ENCODE data around the gene ARMC8.
"Not testable (repeated sequence)": the region's sequence is repeated elsewhere in the genome, so short reads cannot be mapped to it uniquely, and the experiment has no call there.

ARMC8 gene, protein sequence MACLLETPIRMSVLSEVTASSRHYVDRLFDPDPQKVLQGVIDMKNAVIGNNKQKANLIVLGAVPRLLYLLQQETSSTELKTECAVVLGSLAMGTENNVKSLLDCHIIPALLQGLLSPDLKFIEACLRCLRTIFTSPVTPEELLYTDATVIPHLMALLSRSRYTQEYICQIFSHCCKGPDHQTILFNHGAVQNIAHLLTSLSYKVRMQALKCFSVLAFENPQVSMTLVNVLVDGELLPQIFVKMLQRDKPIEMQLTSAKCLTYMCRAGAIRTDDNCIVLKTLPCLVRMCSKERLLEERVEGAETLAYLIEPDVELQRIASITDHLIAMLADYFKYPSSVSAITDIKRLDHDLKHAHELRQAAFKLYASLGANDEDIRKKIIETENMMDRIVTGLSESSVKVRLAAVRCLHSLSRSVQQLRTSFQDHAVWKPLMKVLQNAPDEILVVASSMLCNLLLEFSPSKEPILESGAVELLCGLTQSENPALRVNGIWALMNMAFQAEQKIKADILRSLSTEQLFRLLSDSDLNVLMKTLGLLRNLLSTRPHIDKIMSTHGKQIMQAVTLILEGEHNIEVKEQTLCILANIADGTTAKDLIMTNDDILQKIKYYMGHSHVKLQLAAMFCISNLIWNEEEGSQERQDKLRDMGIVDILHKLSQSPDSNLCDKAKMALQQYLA

DNA sequence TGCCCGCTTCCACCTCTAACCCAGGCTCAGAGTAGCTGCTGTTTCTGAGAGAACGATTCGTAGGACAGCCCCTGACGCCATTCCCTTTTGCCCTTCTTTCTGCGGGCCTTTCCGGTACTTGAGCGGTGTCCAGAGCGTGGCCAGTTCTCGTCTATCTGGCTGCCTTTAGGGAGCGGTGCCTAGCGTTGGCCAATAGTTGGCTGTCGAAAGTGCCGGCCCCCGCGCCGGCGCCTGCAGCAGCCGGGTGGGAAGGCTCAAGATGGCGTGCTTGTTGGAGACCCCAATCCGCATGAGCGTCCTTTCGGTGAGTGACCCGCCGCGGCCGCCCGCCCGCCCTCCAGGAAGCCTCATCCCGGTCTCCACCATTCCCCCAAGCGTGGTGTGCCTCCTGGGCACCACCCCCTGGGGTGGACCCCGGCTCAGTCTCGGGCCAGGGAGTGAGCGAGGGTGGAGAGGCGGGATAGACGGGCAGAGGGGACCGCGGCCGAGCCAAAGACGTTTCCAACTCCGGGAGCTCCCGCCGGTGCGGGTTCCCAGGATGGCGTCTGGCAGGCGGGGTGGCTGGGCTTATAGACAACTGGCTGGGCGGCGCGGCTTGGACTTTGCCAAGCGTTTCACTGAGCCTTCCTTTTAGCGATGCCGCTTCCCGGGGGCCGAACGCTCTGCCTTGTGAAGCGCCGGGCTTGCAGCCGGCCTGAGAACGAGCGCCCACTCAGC lies at the start of gene ARMC8:
Gene ARMC8 (plus strand): TSS at position 6 of the 717 bp plus-strand sequence. CDS start 254 bp downstream, at position 260.
- DNase-seq: peak; percentile 82

DNA sequence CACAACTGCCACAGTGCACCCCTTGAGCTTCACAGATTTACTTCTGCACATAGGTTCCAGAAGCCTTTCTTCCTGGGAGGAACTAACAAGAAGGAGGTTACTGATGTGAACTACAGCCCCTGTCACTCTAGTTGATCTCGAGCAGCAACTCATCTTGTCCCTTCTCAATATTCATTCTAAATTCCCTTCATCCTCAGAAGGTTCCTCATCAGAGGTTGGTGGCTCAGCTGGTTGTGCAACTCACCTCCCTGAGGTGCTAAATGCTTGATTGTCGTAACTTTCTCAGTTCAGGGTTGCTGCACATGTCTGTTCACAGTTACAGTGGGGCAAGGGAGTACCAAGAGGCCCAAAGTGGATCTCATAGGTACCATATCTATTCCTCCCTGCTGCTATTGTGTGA lies 49.2 kb upstream of the ARMC8 start:
- DNase-seq: no peak

DNA sequence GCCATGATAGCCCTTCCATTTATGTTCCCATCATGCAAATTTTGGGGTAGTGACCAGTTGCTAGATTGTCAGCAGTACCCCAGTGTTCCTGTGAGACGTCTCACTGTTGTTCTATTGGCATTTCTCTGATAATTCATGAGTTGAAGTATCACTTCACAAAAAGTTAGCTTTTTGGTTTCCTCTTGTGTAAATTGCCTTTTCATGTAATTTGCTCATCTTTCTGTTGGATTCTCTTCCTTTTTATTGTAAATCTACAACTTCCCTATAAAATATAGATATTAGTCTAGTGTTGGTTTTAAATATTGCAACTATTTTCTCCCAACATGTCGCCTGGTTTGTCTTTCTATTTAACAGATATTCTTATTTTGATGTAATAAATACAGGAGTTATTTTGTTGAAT lies 47.4 kb upstream of the ARMC8 start:
- DNase-seq: no peak

DNA sequence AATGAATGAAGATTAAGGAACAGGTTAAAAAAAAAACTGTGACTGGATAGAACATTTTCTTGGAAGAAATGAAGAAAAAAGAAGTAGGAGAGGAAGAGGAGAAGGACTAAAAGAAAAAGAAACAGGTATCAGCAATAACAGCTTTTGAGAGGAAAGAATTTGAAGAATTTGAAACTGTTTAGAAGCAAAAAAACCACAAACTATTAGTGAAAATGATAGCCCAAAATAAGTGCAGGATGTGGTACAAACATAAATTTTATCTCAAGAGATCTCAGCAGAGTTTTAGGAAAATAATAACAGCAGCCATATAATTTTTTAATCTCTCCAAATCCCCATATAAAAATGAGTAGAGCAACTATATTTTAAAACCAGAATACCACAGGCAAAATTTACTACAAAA lies 46.2 kb upstream of the ARMC8 start:
- DNase-seq: no peak

DNA sequence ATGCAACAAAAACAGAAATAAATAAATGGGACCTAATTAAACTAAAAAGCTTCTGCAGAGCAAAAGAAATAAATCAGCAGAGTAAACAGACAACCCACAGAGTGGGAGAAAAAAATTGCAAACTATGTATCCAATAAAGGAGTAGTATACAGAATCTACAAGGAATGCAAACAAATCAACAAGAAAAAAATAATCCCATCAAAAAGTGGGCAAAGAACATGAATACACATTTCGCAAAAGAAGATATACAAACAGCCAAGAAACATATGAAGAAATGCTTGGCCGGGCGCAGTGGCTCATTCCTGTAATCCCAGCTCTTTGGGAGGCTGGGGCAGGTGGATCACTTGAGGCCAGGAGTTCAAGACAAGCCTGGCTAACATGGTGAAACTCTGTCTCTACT lies 44.9 kb upstream of the ARMC8 start:
- not testable (repeated sequence) for DNase-seq

DNA sequence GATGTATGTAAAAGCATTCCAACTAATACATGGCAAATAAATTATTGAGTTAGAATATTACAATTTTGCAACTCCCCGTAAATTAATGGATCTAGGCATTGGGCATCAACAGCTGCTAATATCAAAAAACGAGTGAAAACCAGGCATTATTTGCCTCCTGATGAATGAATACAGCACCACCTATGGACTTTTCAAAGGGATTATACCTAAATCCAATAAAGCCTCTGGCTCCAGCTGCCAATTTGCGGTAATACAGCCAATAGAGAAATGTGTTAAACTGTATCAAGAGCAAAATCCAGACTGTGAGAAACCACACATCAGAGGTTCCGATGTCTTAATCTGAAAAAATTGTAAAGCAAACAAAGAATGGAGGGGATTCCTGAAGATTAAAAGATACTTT lies 38.6 kb upstream of the ARMC8 start:
- no peak for DNase-seq

DNA sequence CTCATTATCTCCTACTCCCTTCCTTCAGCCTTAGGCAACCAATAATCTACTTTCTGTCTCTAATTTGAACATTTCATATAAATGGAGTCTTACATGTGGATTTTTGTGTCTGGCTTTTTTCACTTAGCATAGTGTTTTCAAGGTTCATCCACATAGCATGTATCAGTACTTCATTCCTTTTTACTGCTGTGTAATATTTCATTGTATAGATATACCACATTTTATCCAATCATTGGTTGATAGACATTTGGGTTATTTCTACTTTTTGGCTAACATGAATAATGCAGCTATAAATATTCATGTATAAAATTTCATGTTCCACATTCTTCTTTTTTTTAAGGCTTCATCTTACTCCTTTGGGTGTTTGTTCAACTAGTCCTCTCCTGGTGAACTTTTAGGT lies 32.6 kb upstream of the ARMC8 start:
- no peak for DNase-seq

DNA sequence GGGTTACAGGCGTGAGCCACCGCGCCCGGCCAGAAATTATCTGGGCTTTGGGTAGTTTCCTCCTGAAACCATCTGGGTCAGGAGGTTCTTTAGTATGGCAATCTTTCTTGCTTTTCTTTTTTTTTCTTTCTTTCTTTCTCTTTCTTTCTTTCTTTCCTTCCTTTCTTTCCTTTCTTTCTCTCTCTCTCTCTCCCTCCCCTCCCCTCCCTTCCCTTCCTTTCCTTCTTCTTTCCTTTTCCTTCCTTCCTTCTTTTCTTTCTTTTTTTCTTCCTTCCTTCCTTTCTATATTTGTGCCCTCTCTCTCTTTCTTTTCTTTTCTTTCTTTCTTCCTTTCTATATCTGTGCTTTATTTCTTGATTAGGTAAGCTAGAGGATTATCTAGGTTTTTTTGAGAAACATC lies 29.4 kb upstream of the ARMC8 start:
- no peak for DNase-seq

DNA sequence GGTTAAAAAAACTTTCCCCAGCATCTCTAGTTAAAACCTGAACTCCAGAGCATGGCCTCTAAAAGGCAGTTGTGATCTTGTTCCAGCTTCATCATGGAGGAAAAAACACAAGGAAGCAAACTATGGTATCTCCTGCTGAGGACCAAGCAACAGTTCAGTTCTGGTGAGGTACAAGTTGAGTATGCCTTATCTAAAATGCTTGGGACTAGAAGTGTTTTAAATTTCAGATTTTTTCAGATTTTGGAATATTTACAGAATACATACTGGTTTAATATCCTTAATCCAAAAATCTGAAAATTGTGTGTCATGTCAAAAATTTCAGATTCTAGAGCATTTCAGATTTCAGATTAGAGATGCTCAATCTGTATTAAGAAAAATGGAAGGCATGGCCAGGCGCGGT lies 22.0 kb upstream of the ARMC8 start:
- DNase-seq: no peak

DNA sequence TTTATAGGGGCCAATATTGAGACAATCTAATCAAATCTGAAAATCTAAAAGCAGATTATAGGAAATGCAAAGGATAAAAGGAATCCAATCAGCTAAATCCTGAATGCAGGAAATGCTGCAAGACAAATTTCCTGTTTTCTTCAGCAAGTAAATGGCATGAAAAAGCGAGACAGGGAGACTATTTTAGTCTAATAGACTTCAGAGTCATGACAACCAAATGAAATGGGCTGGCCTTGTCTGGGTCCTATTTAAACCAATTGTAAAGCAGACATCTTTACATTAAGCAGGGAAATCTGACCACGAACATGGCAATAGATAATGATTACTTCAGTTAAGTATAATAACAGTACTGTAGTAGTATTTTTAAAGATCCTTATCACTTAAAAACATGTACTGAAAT lies 14.5 kb upstream of the ARMC8 start:
- no peak for DNase-seq

DNA sequence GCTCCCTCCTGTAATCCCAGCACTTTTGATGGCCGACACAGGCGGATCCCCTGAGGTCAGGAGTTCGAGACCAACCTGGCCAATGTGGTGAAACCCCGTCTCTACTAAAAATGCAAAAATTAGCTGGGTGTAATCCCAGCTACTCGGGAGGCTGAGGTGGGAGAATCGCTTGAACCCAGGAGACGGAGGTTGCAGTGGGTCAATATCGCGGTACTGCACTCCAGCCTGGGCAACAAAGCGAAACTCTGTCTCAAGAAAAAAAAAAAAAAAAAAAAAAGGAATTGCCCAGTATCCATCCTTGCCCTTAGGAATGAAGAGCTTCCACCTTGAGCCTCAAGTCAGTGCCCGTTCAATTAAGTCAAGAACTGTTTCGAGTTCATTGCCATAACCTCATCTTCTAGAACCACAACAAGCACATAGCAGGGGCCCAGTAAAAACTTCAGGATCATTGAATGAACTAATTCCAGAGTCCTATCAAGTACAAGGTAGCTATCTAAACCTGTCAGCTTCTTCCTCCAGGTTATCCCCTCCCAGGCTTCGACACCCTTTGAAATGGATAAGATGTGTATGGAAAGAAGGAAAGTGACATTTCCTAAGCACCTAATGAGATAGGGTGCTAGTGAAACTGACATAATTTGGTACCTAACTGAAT lies 13.2 kb upstream of the ARMC8 start:
- DNase-seq: no peak

DNA sequence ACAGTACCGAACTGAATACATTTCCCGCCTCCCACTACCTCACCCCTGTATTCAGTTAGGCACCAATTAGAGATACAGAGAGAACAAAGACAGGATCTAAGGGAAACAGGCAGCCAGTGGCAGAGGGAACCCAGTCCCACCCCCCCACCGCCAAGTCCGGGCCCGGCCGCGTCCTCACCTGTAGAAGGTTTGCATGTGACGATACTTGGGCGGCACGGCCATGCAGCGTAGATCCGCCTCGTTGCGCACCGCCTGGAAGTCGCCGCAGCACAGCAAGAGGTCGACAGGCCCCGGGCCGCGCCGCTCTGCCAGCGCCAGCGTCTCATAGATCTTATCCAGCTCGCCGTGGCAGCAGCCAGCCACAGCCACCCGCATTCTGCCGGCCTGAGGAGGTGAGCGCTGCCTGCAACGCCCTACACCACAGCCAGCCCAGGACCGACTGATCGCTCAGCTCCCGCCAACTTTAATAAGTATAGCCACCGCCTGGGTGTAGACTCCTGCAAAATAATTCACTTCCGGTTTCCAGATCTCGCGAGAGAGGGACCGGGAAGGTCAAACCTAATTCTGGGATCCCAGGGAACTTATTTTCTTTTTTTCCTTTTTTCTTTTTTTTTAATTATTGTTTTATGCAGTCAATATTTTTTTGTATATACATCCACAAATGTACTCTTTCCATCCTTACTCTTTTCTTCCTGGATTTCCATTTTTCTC lies 12.5 kb upstream of the ARMC8 start, which contains the start of gene DBR1:
Gene DBR1 (minus strand): TSS at position 501 of the 711 bp plus-strand sequence. CDS start 126 bp downstream, at position 375.
- DNase-seq: peak; percentile 81

DNA sequence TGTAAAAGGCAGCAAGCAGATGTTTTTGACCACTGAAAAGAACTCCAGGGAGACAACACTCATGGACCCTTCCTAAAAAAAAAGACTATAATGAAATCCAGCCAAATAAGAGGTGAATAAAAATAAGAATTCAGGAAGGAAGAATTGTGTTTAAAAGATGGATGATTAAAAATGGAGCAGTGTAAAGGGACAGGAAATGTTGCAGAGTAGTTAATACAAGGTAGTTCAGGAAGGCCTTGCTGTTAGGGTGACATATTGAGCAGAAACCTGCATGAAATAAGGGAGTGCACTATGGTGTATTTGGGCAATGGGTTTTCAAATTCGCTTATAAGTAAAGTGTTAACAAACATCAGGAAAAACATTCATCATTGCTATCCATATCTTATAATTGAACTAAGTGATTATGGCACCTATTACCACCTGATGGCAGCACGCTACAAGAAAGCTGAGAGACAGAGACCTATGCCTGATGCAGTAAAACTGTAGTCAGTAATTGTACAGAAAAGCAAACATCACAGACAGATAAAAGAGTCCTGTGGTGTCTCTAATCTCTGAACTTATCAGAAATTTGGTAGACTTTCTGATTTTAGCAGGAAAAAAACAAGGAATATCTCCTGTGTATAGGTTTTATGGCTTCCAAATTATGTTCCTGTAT lies 6.6 kb upstream of the ARMC8 start:
- DNase-seq: peak; percentile 47

DNA sequence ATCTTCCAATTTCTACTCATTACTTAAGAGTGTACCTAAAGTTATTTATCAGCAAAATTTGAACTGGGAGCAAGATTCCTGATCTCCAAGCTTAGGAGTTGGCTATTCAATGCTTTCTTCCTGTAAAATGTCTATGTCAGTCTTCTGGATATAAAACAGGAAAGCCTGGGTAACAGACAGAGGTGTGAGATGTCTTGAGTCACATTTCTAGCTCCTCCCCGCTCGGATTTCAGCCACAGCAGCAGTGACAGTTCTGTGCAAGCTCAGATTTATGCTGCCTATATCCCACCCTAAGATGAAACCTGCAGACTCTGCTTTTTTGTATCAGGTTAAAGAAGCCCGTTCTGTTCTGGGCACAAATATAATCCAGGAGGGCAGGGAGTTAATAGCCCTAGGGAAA lies 2.1 kb upstream of the ARMC8 start:
- no peak for DNase-seq

DNA sequence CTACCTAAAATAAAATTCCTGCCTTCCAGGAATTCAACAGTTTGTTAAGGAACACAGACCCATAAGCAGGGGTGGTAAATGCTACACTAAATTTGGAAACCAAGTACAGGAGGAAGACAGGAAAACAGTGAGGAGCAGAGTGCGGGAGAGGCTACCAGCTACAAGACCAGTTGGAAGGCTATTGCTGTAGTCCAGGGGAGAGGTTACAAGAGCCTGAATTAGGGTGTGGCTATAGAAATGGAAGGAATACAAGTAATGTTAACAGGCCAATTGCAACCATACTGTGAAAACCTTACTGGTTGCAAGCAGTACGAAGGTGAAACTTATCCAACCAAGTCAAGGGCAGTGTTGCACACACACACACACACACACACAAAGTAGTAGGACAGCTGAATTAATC lies 880 bp upstream of the ARMC8 start:
- DNase-seq: no peak

DNA sequence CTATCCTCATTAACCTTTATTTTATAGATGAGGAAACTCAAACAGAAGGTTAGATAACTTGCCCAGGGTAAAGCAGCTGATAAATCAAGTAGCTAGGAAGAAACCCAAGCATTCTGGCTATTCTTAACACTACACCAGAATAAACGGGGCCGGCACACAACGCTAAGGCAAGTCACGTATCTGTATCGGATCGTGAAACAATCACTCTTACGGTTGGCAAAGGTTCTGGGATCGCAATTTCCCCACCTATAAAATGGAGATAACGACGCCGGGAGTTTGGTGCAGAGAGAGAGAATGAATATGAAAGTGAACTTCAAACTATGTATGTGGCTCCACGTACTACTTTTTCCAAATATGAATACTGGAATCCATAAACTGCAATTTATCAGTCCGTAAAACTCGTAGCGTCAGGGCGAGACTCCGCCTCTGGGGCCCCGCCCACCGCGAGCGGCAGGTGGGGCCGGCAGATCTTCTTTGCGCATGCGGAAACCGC lies 252 bp upstream of the ARMC8 start:
- DNase-seq: no peak

DNA sequence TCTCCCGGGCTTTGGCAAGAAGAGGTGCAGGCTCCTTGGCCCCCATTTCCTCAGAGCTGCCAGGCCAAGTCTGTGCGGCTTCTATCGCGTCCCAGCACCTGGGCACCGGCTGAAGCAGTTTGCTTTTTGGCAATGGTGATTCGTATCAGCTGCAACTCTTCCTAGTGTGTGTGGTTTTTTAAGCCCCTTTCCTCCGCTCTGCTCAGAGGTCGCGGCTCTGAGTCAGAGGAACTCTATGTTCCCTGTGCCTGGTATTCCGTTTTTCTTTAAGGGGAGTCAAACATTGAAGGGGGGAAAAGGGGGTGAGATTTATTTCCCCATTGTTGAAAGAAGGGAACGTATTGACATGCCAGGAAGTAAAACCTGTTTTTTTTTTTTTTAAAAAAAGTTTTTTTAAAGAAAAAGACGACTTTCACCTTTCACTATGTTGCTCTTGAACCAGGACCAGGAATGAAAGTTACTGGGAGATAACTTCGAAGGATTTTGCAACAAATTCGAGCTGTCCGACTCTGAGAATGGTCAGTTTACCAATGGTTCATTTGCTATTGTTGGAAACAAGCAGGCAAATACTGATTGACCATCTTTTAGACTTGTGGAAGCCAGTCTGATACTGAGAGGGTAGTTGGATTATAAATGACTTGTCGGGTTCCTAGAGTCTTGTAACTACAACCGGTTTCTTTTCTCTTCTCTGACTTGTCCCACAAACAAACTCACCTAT lies 1.1 kb downstream of the ARMC8 start:
- DNase-seq: no peak

DNA sequence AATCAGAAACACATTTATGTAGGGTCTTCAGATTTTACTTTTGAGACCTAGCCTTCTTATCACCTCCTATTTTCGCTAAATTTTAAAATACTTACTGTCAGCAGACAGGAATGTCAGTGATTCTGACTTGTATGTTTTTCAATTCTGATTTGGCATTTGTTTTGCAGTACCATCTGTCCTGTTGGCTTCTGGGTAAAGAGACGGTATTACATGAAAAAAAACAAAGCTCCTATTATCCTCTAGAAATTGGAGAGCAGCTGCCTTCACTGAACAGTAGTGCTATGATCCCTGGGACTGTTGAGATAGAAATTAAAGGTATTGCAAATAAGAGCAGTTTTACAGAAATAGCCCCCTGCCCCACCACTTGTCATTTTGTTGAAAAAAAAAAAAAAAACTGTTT lies 8.4 kb downstream of the ARMC8 start:
- DNase-seq: peak; percentile 87

DNA sequence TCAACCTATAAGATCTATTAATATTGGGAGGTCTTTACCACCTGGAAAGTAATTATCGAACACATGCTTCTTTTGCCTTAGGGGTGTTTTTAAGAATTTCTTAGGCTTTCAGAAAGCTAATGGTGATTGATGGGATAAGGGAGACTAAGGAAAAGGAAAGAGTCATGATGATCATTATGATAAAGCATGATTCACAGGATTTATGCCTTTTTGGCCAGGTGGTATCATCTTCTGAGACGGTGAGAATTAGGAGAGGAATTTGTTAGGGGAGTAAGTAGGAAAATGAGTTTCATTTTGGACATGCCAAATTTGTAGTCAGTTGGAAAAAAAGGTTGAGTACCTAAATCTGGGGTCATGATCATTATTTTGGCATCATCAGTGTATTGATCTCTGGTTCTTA lies 8.9 kb downstream of the ARMC8 start:
- no peak for DNase-seq

DNA sequence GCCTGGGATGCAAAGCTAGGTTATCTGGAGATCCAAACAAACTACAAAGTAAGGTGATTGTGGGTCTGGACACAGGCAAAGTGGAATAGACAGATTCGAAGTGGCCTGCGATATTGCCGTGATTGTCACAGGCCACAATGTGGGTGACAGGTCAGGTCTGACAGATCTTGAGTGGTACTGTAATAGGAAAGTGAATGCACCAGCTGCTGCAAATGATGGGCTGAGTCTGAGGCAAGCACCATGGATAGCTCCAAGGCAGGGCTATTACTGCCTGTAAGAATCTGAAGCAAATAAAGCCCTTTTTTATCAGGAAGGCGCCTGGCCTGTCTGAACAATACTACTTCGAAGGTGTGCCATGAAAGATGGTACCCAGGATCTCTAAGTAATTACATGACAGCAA lies 10.0 kb downstream of the ARMC8 start:
- no peak for DNase-seq

DNA sequence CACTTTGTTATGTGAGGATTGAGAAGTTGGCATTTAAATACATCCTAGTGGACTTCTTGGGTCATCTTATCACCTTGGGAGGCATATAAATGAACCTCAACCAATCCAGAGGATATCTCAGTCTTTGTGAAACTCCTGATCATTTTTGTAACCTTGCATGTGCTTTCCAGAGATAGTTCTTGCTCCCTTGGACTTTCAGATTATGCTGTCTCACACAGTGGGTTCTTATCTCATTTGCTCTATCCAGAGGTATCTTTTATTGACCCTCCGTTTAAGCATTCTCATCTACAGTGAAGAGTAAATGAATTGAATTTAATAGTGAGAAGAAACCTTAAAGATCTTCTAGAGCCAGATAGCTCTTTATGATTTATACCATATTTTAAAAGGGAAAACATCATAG lies 10.4 kb downstream of the ARMC8 start:
- no peak for DNase-seq
